HG02798 (cell line): Measurements from ENCODE around the gene ST6GAL1.

Source experiments
- ATAC-seq: cut with Tn5 transposase; IDR thresholded peaks from one replicate; pipeline ENCODE4 v1.9.1; 2021; ENCODE audit warnings: mild to moderate bottlenecking; ENCODE audit not compliant: unreplicated experiment, poor library complexity

The ST6GAL1 gene

GRCh38 chr3:187068787-187069186 is 138.5 kb downstream of the ST6GAL1 start:
- no peak for ATAC-seq

GRCh38 chr3:187069857-187070516 is 139.7 kb downstream of the ST6GAL1 start:
- ATAC-seq, result no peak

GRCh38 chr3:187072102-187072501 is 141.8 kb downstream of the ST6GAL1 start:
- ATAC-seq, result no peak

- ATAC-seq, result peak; percentile 35
Observed at GRCh38 chr3:187072511-187072910, 142.2 kb downstream of the ST6GAL1 start.

GRCh38 chr3:187073581-187074098 is 143.3 kb downstream of the ST6GAL1 start:
- ATAC-seq, result no peak

- no peak for ATAC-seq
Observed at GRCh38 chr3:187074846-187075245, 144.5 kb downstream of the ST6GAL1 start.

- ATAC-seq, result no peak
Observed at GRCh38 chr3:187076297-187076696, 146.0 kb downstream of the ST6GAL1 start.

GRCh38 chr3:187077085-187077484 is 146.8 kb downstream of the ST6GAL1 start:
- no peak for ATAC-seq

GRCh38 chr3:187077537-187077936 is 147.2 kb downstream of the ST6GAL1 start:
- no peak for ATAC-seq

- ATAC-seq, result no peak
Observed at GRCh38 chr3:187079090-187080022, 149.0 kb downstream of the ST6GAL1 start.

- no peak for ATAC-seq
Observed at GRCh38 chr3:187080799-187081450, 150.6 kb downstream of the ST6GAL1 start.

GRCh38 chr3:187082758-187083375 is 152.5 kb downstream of the ST6GAL1 start:
- no peak for ATAC-seq

GRCh38 chr3:187084126-187084525 is 153.8 kb downstream of the ST6GAL1 start:
- no peak for ATAC-seq

GRCh38 chr3:187084580-187084979 is 154.3 kb downstream of the ST6GAL1 start:
- no peak for ATAC-seq

- no peak for ATAC-seq
Observed at GRCh38 chr3:187085021-187085666, 154.8 kb downstream of the ST6GAL1 start.

- ATAC-seq, result no peak
Observed at GRCh38 chr3:187085933-187086332, 155.6 kb downstream of the ST6GAL1 start.

GRCh38 chr3:187086831-187087230 is 156.5 kb downstream of the ST6GAL1 start:
- ATAC-seq, result no peak

- ATAC-seq, result no peak
Observed at GRCh38 chr3:187088701-187089100, 158.4 kb downstream of the ST6GAL1 start.

- no peak for ATAC-seq
Observed at GRCh38 chr3:187093320-187093719, 163.0 kb downstream of the ST6GAL1 start.
